ENCODE measurements around the gene SBK1.

DNA sequence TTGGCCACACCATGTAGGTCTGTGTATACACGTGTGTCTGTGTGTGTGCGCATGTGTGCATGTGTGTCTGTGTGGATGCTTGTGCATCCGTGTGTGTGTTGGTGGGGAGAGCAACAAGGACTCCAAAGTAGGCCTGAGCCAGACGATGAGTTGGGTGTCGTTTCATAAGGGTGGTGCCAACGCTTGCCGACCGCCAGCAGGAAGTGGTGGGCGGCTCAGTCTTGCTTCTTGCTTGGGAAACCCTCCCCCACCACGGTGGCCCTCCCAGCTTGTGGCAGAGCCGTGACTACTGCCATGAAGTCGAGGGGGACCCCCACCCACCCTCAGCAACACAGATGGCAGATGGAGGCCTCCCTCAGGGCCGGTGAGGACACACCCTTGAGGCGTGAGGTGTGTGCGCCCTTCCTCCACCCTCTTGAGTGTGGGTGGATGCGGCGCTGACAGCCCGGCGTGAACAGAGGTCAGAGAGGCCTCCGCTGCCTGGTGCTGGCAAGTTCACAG is 17.5 kb downstream of the SBK1 start:
- TF ChIP-seq, protein P1, sequence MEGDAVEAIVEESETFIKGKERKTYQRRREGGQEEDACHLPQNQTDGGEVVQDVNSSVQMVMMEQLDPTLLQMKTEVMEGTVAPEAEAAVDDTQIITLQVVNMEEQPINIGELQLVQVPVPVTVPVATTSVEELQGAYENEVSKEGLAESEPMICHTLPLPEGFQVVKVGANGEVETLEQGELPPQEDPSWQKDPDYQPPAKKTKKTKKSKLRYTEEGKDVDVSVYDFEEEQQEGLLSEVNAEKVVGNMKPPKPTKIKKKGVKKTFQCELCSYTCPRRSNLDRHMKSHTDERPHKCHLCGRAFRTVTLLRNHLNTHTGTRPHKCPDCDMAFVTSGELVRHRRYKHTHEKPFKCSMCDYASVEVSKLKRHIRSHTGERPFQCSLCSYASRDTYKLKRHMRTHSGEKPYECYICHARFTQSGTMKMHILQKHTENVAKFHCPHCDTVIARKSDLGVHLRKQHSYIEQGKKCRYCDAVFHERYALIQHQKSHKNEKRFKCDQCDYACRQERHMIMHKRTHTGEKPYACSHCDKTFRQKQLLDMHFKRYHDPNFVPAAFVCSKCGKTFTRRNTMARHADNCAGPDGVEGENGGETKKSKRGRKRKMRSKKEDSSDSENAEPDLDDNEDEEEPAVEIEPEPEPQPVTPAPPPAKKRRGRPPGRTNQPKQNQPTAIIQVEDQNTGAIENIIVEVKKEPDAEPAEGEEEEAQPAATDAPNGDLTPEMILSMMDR (conservative IDR thresholded peaks at IDR 0.05; ENCODE audit: low read length), result no peak
- TF ChIP-seq EZH2phosphoT487 (IDR thresholded peaks at IDR 0.05; ENCODE audit: borderline replicate concordance), result no peak
